H1 (cell line): ENCODE measurements around the gene PSMD9. TPM values are rescaled to one million over a fixed set of nuclear protein-coding genes. Genes with fewer than 3 reads are reported as not detected.

ENCODE experiments used
- CTCF ChIA-PET: fragments of 300-600 bp; sonication (Branson Sonifier 250); formaldehyde crosslinking; loops from one replicate; lab custom pipeline; 2021; ENCODE audit not compliant: partially characterized antibody; lab: Charles Lee
- POLR2A ChIA-PET: fragments of 300-600 bp; sonication (Branson Sonifier 250); formaldehyde crosslinking; loops from one replicate; lab custom pipeline; 2021; ENCODE audit warnings: inconsistent platforms; ENCODE audit not compliant: partially characterized antibody; lab: Charles Lee
- DNase-seq, 2 experiments: peaks; one replicate each; pipeline versions ENCODE4 v3.0.0 to v3.0.0-alpha.2; 2010 to 2022; ENCODE audit warnings: low spot score in 2 of 2, low read depth in 1 of 2, mixed read lengths in 1 of 2
- FAIRE-seq: peaks from 2 replicates; lab custom pipeline; 2011; peaks lifted over from hg19 to GRCh38; lab: Jason Lieb, UNC
- H2AFZ ChIP-seq: 2 replicates; pipeline ENCODE4 v1.8.1; 2012; ENCODE audit warnings: low read length, inconsistent platforms
- H2AK5ac ChIP-seq: 2 replicates; pipeline ENCODE4 v1.6.1; 2013; ENCODE audit warnings: low read depth, low read length
- H2BK120ac ChIP-seq: replicated peaks from 2 replicates; pipeline ENCODE3; 2013; ENCODE audit warnings: low read depth, low read length, inconsistent platforms
- H2BK12ac ChIP-seq: 2 replicates; pipeline ENCODE4 v1.6.1; 2013; ENCODE audit warnings: low read depth, low read length
- H2BK15ac ChIP-seq: 2 replicates; pipeline ENCODE4 v1.6.1; 2013; ENCODE audit warnings: low read length
- H2BK20ac ChIP-seq: 2 replicates; pipeline ENCODE4 v1.6.1; 2013; ENCODE audit warnings: low read length
- H2BK5ac ChIP-seq: 2 replicates; pipeline ENCODE4 v1.6.1; 2013; ENCODE audit warnings: low read depth, low read length
- H3K14ac ChIP-seq: 2 replicates; pipeline ENCODE4 v1.6.1; 2013; ENCODE audit warnings: inconsistent platforms; ENCODE audit not compliant: insufficient read length
- H3K18ac ChIP-seq: 2 replicates; pipeline ENCODE4 v1.6.1; 2013; ENCODE audit warnings: low read length; ENCODE audit errors: extremely low read depth
- H3K23ac ChIP-seq: 2 replicates; pipeline ENCODE4 v1.6.1; 2013; ENCODE audit warnings: inconsistent platforms; ENCODE audit not compliant: insufficient read length
- H3K23me2 ChIP-seq: 2 replicates; pipeline ENCODE4 v1.6.1; 2013; ENCODE audit warnings: low read depth, low read length
- H3K27ac ChIP-seq: 2 replicates; pipeline ENCODE4 v1.6.1; 2011; ENCODE audit warnings: low read depth, low read length, inconsistent platforms
- H3K27me3 ChIP-seq, 4 experiments: replicated peaks in 1 of 4; 1 replicate in 1 of 4; 2 replicates in 3 of 4; pipeline versions ENCODE4 v1.6.1 to v1.8.1; 2011 to 2013; ENCODE audit warnings: low read length in 3 of 4, mild to moderate bottlenecking in 3 of 4, inconsistent platforms in 2 of 4, mixed read lengths in 2 of 4, moderate library complexity in 1 of 4; ENCODE audit not compliant: control insufficient read depth in 3 of 4, insufficient read depth in 3 of 4; ENCODE audit errors: extremely low read depth in 1 of 4
- H3K36me3 ChIP-seq, 4 experiments: 2 replicates each; pipeline versions ENCODE4 v1.6.1 to v1.8.1; 2011 to 2013; ENCODE audit warnings: mild to moderate bottlenecking in 4 of 4, low read length in 3 of 4, moderate library complexity in 2 of 4, control low read depth in 1 of 4, inconsistent platforms in 1 of 4; ENCODE audit not compliant: insufficient read depth in 4 of 4, control insufficient read depth in 2 of 4
- H3K4ac ChIP-seq: replicated peaks from 2 replicates; pipeline ENCODE3; 2013; ENCODE audit warnings: low read length, low read depth, mixed read lengths, inconsistent platforms; ENCODE audit not compliant: insufficient read length
- H3K4me1 ChIP-seq, 4 experiments: replicated peaks in 1 of 4; 1 replicate in 1 of 4; 2 replicates in 3 of 4; pipeline versions ENCODE4 v1.6.1 to v1.8.1; 2011 to 2013; ENCODE audit warnings: low read length in 3 of 4, inconsistent platforms in 2 of 4, mixed read lengths in 1 of 4; ENCODE audit not compliant: insufficient read depth in 4 of 4, control insufficient read depth in 3 of 4
- H3K4me2 ChIP-seq, 2 experiments: 2 replicates each; pipeline versions ENCODE4 v1.6.1 to v1.8.1; 2011 to 2013; ENCODE audit warnings: low read depth in 2 of 2, low read length in 2 of 2, control low read depth in 1 of 2, inconsistent platforms in 1 of 2, mild to moderate bottlenecking in 1 of 2; ENCODE audit not compliant: insufficient read depth in 1 of 2
- H3K4me3 ChIP-seq, 4 experiments: fragments of 200-600, 300-600 bp in 1 of 4; sonication (generic), shearing (Covaris generic), sonication (Bioruptor Twin) in 1 of 4; 2 replicates each; pipeline versions ENCODE4 v1.5.1 to v1.8.1; 2011 to 2016; ENCODE audit warnings: low read length in 4 of 4, low read depth in 3 of 4, control low read depth in 2 of 4, inconsistent platforms in 2 of 4, mild to moderate bottlenecking in 2 of 4, mixed read lengths in 1 of 4, moderate library complexity in 1 of 4; ENCODE audit not compliant: insufficient read depth in 2 of 4; ENCODE audit errors: extremely low read depth in 1 of 4
- H3K56ac ChIP-seq: replicated peaks from 2 replicates; pipeline ENCODE3; 2013; ENCODE audit warnings: low read depth, mild to moderate bottlenecking, mixed read lengths, low read length, inconsistent platforms; ENCODE audit not compliant: insufficient read length
- H3K79me1 ChIP-seq: 2 replicates; pipeline ENCODE4 v1.6.1; 2013; ENCODE audit warnings: low read depth, low read length, control low read depth
- H3K79me2 ChIP-seq, 2 experiments: 2 replicates each; pipeline versions ENCODE4 v1.6.1 to v1.8.1; 2012 to 2013; ENCODE audit warnings: low read length in 2 of 2, mild to moderate bottlenecking in 2 of 2, inconsistent platforms in 1 of 2; ENCODE audit not compliant: insufficient read depth in 2 of 2, control insufficient read depth in 1 of 2
- H3K9ac ChIP-seq, 4 experiments: replicated peaks in 1 of 4; 1 replicate in 1 of 4; 2 replicates in 3 of 4; pipeline versions ENCODE4 v1.6.1 to v1.8.1; 2011 to 2013; ENCODE audit warnings: low read depth in 3 of 4, low read length in 3 of 4, control low read depth in 2 of 4, mild to moderate bottlenecking in 2 of 4, moderate library complexity in 2 of 4, inconsistent platforms in 1 of 4; ENCODE audit errors: extremely low read depth in 1 of 4
- H3K9me3 ChIP-seq, 2 experiments: 2 replicates each; pipeline versions ENCODE4 v1.6.1 to v1.8.1; 2012 to 2013; ENCODE audit warnings: mild to moderate bottlenecking in 2 of 2, moderate library complexity in 2 of 2, control low read depth in 1 of 2, inconsistent platforms in 1 of 2, low read depth in 1 of 2, low read length in 1 of 2, mixed read lengths in 1 of 2; ENCODE audit not compliant: insufficient read depth in 2 of 2
- H4K20me1 ChIP-seq, 2 experiments: replicated peaks in 1 of 2; 2 replicates each; pipeline versions ENCODE3 to v1.8.1; 2011 to 2013; ENCODE audit warnings: inconsistent platforms in 2 of 2, low read length in 2 of 2, mild to moderate bottlenecking in 1 of 2; ENCODE audit not compliant: insufficient read depth in 2 of 2, control insufficient read depth in 1 of 2
- H4K5ac ChIP-seq: 2 replicates; pipeline ENCODE4 v1.6.1; 2013; ENCODE audit warnings: low read length, low read depth, mixed read lengths, inconsistent platforms; ENCODE audit not compliant: insufficient read length
- H4K8ac ChIP-seq: 2 replicates; pipeline ENCODE4 v1.8.0; 2013; ENCODE audit warnings: mild to moderate bottlenecking, moderate library complexity, low read length, inconsistent platforms; ENCODE audit not compliant: insufficient read depth; ENCODE audit errors: extremely low read depth
- H4K91ac ChIP-seq: replicated peaks from 2 replicates; pipeline ENCODE3; 2013; ENCODE audit warnings: low read length, mixed read lengths, inconsistent platforms; ENCODE audit not compliant: insufficient read length
- CBX5 ChIP-seq: fragments of 300-800, 300-1000 bp; sonication (generic); IDR thresholded peaks from 2 replicates; pipeline ENCODE4 v1.7.1; 2016; ENCODE audit warnings: antibody characterized with exemption, low read length, low read depth
- EP300 ChIP-seq, 2 experiments: IDR thresholded peaks; 1 replicate in 1 of 2; 2 replicates in 1 of 2; pipeline ENCODE4 v1.6.1; 2011 to 2012; ENCODE audit warnings: low read depth in 2 of 2, low read length in 2 of 2, mild to moderate bottlenecking in 2 of 2, borderline replicate concordance in 1 of 2, inconsistent platforms in 1 of 2, moderate library complexity in 1 of 2
- KDM1A ChIP-seq: fragments of 200-600, 300-600 bp; sonication (generic); IDR thresholded peaks from 2 replicates; pipeline ENCODE4 v1.7.1; 2016; ENCODE audit warnings: mild to moderate bottlenecking, low read length, borderline replicate concordance
- WGBS, 2 experiments: shearing (Covaris generic) in 1 of 2; methylation state at CpG; one replicate each; pipeline versions ENCODE4 v1.1.6 to v1.1.7; 2013 to 2015; ENCODE audit warnings: low lambda C conversion rate in 2 of 2, mixed read lengths in 2 of 2, inconsistent platforms in 1 of 2, low coverage in 1 of 2, missing lambda C conversion rate in 1 of 2; ENCODE audit not compliant: insufficient replicate concordance in 2 of 2, insufficient coverage in 1 of 2, insufficient read length in 1 of 2; ENCODE audit errors: extremely low coverage in 1 of 2, missing lambda C conversion rate in 1 of 2; 5-methylcytosine and 5-hydroxymethylcytosine counted together
- polyA plus RNA-seq, 7 experiments: library from polyadenylated mRNA; depleted of rRNA in 3 of 7; stranded (reverse) in 5 of 7; unstranded in 2 of 7; fragments of >200 nt in 5 of 7; fragments of 200-250 nt in 2 of 7; gene quantifications; 1 replicate in 5 of 7; 2 replicates in 1 of 7; 4 replicates in 1 of 7; pipeline versions ENCODE4 v1.2.1 to v1.2.3, GENCODE V29; 2011 to 2013; ENCODE audit warnings: missing spikeins in 2 of 7, mixed read lengths in 2 of 7
- total RNA-seq: library from RNA; stranded (reverse); fragmentation: NEBNext Ultra II Directional; extraction: Animal tissue kit (Norgen Biotek cat#: 25700); gene quantifications from 2 replicates; pipeline ENCODE4 v1.2.1, GENCODE V29; 2021

PSMD9 gene
- total and polyA plus RNA-seq, 2 of the 8 experiments (the other 6 are each of a cell fraction or from before 2014, with no cell fraction given), result 28.8 to 36.1 TPM

DNA sequence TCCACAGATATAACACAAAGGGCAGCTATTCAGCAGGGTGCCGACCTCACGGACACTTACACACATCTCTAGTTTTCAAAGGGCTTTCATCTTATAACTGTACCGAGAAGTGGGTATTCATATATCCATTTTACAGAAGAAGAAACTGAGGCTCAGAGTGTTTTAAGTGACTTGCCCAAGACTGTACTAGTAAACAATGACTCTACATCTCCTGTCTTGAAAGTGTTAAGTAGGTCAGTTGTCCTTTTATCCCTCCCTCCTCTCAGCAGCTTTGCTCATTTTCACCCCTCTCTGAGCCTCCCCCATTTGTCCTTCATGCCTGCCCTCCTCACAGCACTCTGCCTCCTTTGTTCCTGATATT lies 43.6 kb downstream of the PSMD9 start:
- no peak for DNase-seq
- Histone ChIP-seq H3K23ac (no peak overlapping the region), H4K20me1 (no peaks in the 10 kb centered on the region), H2BK120ac (no peak overlapping the region), H3K4me1 (peaks cover 2 to 12% (median 6%) of the 10 kb centered on the region in 4 experiments), H3K9ac (no peak overlapping the region), H2AFZ (no peak overlapping the region), H3K27me3 (no peaks in the 10 kb centered on the region), H3K56ac (no peak overlapping the region), H2BK15ac (no peak overlapping the region), H4K91ac (no peak overlapping the region), H3K14ac (no peak overlapping the region), H4K5ac (no peak overlapping the region), H3K4ac (no peak overlapping the region), H3K79me1 (no peaks in the 10 kb centered on the region), H2AK5ac (no peak overlapping the region), H2BK12ac (0 out of 2 replicates have a peak overlapping the region, but pooled peaks have one; percentile 78), H3K36me3 (no peaks in the 10 kb centered on the region), H3K4me3 (no peak overlapping the region), H2BK20ac (no peak overlapping the region), H4K8ac (no peak overlapping the region), H2BK5ac (no peak overlapping the region), H3K79me2 (no peaks in the 10 kb centered on the region), H3K27ac (no peak overlapping the region), H3K18ac (no peak overlapping the region), H3K4me2 (no peak overlapping the region), H3K9me3 (no peaks in the 10 kb centered on the region; a peak in 1 of 4 replicates), H3K23me2 (no peaks in the 10 kb centered on the region)
- ChIA-PET POLR2A (interaction anchor here (1.1 to 1.2 kb wide), 2 partner anchors 89 to 131 kb away, joined by 3 read pairs; partner anchors contain the start of gene BCL7A), CTCF (interaction anchor here (0.7 to 1.8 kb wide), 5 partner anchors 11 to 122 kb away, joined by 3 to 8 read pairs (median 4); no protein-coding TSS in a partner anchor)
- FAIRE-seq, result no peak
- WGBS, 2 experiments, result 97% methylated on average over 3 of the region's 3 CpGs; no CpG with 5 or more reads in 1 of the 2 experiments
- TF ChIP-seq KDM1A (peak; percentile 69; the same call in 1 of the 2 replicates), CBX5 (no peak), EP300 (IDR thresholded peaks at IDR 0.05; ENCODE audit: borderline replicate concordance in 1 of 2, low read depth in 2 of 2, low read length in 2 of 2) (no peak)
